HG02970 (cell line): ENCODE measurements around the gene IQGAP2.

Experiments used
- ATAC-seq: cut with Tn5 transposase; IDR thresholded peaks from one replicate; pipeline ENCODE4 v1.9.1; 2021; ENCODE audit warnings: mild to moderate bottlenecking, moderate library complexity, moderate number of reproducible peaks; ENCODE audit not compliant: unreplicated experiment, low FRiP score

IQGAP2 gene

DNA sequence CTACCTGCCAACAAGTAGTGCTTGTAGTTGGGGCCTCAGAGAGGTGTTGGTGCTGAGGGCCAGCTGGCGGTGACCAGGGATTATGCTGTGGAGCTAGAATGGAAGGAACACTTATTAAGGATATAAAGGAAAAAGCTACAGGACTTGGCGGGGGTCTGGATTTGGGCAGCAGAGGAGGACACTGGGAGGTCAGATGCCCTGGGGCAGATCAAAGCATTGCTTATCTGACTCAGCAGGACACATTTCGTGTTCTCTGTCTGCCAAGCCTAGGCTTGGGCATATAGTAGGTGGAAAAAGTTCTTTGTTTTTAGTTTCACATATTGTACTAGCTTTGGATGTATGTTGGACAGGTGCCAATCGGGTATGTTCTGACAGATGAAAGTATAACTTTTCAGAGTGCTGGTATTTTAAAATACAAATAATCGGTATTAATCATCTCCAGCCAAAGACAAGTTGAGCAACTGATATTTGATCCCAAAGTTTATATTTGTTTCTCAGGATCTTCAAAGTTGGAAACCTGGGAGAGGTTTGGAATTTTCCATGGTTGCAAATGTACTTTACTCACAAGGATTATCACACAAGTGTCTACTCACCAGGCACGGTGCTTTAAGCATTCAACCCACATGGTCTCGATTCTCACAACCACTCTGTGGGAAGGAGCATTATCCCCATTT lies 69.4 kb downstream of the IQGAP2 start:
- no peak for ATAC-seq

DNA sequence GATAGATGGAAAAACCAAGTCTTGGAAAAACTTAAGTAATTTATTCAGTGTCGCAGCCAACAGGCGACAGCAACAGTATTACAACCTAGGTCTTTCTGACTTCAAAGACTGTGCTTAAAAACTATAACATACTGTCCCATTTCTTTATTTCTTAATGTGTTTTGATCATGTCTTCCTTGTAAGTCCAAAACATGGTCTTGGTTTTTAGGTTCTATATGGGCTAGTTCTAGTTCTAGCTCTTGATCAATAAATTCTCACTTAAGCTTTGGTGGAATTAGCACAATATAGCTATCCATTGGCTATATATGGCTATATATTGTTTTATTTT lies 69.9 kb downstream of the IQGAP2 start:
- ATAC-seq: no peak

DNA sequence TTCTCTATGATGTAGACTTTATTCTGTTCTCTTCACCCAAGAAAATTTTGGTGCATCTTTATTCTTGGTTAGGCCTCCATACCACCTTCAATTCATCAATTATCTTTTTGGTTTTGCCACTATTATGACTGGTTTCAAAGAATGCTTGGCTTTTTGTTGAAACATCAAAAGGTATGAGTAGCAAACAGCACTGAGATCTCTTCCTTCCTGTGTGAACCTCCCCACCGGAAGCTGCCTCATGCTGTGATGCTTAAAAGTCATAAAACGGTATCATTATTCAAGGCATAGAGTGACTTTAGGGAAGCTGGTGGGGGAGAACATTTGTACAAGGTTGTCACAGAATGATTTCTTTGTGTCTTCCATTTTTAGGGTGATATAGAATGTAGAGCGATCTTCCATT lies 70.6 kb downstream of the IQGAP2 start:
- ATAC-seq: no peak

DNA sequence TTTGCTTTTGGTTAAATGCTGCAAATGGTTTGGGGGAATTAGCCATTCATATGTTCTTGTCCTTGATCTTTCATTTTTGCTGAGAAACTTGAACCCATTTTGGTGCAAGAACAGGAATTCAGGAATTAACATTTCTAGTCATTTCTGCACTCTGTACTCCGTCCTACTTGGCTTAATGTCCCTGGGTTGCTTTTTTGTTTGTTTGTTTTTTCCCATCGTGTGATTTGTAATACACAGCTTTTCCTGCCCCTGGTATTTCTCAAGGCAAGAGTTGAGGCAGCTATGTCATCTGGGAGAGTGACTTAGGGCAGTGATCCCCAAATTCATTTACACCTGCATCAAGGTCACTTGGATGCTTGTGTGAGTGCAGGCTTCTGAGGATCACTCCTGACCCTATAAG lies 71.3 kb downstream of the IQGAP2 start:
- ATAC-seq: no peak

DNA sequence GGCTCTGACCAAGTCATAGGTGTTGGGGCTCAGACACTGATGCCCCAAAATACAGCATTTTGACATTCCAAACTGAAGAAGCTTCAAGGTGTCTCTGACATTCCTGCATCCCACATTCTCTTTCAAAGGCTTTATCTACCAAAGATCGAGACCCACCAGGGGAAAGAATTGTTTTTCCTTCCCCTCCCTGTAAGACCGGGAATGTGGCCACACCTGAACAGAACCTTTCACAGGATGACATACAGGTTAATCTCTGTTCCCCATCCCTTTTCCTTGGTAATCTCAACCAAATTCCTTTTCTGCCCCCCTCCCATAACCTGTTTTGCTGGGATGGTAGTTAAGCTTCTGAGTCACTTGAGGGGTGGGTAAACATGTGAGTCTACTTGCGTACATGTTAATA lies 72.3 kb downstream of the IQGAP2 start:
- ATAC-seq: no peak

DNA sequence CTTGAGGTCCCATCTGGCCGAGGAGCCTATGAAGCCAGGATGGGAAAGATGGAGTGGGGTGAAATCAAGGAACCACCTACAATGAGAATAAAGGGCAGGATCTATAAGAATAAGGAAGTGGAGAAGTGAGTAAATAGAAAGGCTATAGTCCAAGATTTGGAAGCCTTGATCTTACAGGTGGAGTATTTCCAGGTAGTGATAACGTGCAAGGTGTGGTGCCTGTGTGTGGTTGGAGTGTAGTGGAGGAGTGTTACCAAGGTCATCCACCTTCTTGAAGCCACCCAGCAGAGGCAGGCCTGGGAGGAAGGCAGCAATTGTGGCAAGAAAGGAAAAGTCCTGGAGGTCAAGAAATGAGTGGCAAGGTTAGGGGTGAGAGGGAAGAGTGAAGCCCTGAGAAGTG lies 72.9 kb downstream of the IQGAP2 start:
- no peak for ATAC-seq

DNA sequence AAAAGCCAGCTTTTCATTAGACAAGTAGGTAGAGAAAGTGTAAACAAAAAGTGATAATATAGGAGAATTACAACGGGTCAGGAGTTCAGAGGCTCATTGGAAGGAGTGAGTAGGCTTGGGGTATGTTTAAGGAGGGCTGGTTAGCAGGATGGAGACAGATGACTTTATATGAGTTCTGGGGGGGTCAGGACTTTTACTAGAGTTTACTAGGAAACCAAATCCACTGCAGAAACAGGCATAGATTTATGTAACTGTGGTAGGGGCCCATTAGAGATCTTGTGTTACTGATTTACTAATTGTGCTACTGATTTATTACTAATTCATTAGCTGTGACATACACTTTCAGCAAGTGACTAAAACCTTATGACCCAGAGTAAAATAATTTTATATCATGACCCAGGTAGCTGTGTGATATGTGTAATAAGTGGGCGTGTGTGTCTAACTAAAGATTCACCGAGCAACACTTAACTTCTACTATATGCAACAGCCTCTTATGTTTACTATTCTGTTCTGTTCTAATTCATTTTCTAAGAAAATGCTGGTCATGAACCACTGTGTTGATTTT lies 73.5 kb downstream of the IQGAP2 start:
- ATAC-seq: no peak

DNA sequence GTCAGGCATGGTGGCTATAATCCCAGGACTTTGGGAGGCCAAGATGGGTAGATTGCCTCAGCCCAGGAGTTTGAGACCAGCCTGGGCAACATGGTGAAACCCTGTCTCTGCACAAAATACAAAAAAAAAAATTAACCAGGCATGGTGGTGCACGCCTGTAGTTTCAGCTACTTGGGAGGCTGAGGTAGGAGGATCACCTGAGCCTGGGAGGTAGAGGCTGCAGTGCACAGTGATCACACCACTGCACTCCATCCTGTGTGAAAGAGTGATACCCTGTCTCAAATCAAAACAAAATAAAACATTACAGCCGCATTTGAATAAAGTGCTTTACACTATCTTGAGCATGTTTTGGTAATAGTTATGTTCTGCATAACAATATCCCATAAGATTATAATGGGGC lies 74.0 kb downstream of the IQGAP2 start:
- no peak for ATAC-seq

DNA sequence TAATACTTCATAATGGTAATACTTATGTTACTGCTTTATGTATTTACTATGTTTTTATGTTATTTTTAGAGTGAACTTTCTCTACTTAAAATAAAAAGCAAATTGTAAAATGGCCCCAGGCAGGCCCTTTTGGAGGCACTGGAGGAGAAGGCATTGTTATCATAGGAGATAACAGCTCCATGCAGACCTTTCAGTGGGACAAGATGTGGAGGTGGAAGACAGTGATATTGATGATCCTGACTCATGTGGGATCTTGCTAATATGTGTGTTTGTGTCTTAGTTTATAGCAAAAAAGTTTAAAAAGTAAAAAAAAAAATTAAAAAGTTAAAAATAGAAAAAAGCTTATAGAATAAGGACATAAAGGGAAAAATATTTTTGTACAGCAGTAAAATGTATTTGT lies 74.5 kb downstream of the IQGAP2 start:
- ATAC-seq: no peak

DNA sequence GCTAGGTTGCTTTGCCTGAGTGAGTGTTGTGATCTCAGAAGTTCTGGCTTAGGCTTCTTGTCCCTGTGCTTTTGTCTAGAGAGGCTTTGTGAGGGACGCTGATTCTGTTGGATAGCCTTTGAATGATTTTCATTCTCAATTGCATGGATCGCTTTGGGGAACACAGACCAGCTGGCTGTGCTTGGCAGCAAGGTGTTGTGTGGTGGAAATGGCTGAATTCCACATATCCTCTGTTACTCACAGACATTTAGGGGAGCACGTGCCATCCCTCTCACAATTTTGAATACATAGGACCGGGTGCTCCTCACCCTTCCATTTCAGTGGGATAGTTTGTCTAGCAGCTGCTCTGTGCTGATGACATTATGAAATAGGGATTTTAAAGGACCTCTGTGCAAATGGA lies 76.2 kb downstream of the IQGAP2 start:
- ATAC-seq: no peak

DNA sequence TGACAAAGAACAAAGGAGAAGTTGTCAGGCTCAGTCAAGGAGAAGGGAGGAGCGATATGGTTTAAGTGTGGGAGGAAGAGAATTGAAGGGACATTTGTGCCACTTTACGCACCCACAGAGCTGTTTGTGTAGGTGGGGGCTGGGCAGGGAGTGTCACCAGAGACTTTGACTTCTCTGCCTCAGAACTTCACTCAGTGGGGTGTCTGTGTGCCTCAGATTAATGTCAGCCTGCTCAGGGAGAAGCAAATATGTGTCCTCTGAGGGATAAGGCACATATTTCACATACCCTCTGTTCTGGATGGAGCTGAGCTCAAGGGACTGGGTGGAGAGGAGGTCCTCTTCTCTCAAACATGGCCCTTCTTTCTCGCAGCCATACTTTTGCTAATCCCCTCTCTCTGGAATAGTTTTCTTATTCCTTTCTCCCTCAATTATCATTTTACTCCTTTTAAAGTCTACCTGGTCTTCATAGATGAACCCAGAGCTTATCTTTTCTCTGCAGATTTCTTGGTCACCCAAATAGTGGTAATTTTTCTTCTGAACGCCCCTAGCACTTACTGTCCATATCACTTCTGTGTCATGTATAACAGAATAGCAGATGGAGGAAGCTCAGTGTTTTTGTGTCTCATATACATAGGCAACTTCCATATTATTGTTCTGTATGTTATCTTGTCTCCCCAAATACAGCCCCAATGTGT lies 77.0 kb downstream of the IQGAP2 start:
- no peak for ATAC-seq

DNA sequence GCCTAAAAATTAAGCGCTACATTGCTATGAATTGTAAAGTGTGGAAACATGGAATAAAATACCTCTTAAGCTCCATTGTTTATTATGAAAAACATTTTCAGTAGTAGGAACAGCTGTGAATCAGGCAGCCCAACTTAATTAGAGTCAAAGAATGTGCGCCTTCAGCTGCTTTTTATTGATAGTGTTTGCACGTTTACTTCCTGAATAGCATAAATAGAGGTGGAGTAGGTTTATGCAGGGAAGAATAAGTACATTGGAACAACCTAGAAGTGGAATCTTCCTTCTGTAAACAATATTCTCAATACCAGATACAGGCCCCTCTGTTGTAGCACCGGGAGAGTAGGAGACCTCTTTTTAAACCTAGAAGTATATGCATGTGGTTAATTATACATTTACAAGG lies 79.9 kb downstream of the IQGAP2 start:
- no peak for ATAC-seq

DNA sequence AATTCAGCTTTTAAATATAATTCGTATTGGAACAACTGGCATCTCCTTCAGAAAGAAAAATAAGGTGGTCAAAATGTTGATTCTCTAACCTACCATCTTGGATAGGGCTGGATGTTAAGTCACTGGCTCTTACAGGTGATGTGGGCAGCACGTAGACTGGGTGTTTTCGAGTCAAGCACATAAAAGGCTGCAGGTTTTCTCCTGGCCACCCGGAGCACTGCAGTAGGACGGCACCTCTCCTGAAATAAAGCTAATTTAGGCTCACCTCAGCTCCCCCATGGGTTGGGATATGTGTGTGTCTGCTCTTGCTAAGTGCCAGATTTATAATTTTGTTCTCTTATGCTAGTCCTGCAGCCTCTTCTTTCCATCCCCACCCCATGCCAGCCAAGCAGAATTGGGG lies 80.3 kb downstream of the IQGAP2 start:
- no peak for ATAC-seq

DNA sequence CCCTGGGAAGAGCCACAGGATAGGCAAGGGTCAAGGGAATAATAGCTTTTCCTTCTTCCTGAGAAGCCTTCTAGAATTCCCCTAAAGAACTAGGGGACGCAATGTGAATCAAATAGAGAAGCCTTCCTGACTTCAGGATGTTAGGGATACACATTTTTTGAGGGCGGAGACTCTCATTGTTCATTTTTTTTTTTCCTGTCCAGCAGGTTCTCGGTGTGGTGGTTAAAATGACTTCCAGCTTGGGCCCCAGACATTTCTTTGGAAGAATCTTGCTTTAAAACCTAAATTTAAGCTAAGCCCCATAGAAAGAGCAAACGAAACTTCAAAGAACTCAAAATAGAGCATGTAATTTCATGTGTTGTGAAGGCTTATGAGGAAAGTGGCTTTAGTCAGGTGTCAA lies 80.8 kb downstream of the IQGAP2 start:
- ATAC-seq: no peak

DNA sequence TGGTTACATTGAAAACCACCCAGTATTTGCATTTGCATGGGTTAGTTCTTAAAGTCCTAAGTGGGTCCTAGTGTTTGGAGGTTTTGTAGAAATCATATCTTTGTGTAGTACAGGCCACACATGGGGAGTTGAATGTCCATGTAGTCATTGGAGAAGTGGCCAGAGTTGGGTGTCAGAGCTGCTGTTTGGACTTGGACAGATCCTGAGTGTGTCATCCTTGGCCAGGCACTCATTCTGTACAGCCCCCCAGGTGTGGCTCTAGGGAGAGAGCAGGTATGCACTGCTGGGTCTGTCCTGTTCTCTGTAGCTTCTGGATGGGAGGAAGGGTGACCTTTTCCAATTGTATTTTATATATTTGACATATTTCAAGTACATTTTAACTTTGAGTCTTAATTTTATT lies 82.4 kb downstream of the IQGAP2 start:
- no peak for ATAC-seq

DNA sequence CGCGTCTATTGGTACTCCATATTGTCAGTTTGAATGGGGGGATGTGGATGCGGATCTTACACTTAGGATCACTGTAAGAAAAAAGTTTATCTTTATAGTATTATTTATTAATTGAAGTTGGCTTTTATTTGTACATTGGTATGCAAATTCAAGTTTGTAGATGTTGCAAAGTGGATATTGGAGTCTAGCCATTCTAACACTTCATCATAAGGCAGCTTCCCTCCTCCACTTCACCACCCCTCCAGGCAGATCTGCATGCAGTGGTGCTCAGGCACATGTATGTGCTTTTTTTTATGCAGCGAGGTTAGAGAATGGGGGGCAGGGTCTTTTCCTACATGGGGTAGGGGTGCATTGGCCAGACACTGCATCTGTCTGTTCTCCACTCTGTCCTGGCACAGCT lies 84.3 kb downstream of the IQGAP2 start:
- ATAC-seq: no peak

DNA sequence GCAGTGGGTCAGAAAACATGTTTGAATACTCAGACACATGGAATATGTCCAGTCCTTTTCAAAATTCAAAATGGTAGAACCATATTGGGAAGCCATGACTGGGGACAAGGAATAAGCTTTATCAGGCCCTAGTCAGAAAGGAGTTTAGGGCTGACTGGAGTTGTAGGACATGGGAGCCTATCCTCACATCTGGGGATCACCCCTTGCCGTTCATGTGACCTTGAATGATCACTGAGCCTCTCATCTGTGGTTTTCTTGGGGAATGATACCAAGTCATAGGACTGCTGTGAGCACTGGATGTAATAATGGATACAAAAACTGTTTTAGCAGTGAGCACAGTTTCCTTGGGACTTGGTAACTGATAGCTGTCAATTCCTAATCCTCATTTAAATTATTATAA lies 84.7 kb downstream of the IQGAP2 start:
- no peak for ATAC-seq

DNA sequence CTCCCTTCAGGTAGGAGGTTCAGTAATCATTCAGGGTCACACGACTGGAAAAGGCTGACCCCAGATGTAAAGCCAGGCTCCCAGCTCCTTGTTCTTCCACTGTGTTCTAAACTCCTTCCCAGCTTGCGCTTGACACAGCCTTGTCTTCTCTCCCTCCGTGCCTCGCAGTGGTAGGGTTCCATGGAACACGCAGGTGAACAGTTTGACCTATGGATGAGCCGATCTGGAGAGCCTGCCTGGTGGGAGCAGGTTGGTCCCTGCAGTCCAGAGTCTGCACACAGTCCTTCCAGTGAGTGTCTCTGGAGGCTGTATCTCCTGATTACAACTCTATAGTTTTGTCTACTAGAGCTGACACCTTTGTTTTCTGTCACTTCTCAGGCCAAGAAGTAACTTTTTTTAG lies 85.9 kb downstream of the IQGAP2 start:
- ATAC-seq: no peak

DNA sequence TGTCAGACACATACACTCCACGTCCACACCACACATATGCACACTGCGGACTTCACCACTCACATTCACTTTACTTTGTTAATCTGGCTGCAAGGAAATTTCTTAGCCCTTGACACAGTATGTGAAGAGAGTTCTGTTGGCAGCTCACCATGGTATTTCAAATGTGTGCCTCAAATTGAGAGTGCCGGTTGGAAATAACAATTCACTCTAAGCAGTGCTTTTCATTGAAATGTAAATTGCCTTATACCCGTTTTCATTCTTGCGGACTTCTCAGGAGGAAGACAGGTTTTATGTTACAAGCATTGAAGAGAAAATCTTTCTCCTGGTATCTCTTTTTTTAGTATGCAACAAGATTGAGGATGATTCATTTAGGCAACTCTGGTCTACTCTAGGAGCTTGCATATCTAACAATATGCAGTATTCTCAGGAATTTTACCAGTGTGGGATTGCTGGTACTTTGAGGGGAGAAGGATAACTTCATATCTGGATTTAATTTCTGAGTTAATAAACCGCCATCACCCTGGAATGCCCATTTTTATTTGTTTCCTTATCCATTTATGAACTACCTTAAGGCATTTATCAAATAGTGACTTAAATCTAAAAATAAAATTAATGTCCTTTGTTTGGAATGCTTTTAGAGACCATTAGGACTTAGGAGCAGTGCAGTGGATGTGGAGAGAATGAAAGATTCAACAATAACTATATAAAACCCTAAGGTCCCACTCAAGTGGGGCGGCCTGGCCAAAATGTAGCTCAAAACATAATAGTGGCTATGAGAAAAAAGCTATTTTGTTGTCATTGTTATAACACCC lies 87.0 kb downstream of the IQGAP2 start:
- no peak for ATAC-seq

DNA sequence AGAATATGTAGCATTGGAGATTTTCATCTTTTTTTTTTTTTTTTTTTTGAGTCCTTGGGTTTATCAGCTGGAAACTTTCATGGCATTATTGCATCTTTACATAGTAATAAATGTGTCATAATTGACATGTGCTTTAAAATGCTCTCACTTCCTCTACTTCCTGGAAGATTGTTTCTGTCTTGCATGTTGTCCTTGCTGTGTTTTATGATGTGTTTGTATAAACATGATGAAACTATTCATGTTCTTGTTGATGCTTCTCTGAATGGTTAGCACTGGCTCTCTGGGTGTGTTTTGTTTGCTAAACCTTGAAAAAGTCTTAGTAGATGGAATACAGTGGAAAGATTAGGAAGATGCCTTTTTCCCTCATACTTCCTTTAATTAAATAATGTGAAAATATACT lies 87.9 kb downstream of the IQGAP2 start:
- no peak for ATAC-seq

DNA sequence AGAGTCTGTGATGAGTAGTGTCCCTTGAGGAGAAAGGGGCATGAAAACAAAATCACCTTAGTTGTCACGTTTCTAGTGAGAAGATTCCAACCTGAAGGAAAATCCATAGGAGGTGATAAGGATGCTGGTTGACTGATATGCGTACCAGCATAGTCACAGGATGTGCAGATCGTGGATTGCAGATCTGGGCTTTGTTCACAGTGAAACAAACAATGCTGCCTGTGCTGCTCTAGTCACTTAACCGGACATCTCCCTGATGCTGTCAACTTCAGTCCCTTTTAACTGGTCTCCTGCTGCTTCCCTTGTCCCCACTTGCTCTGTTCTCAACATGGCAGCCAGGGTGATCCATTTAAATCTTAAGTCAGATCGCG lies 89.7 kb downstream of the IQGAP2 start:
- ATAC-seq: no peak
